ENCODE measurements around the gene ITGA11.

ITGA11 gene

DNA sequence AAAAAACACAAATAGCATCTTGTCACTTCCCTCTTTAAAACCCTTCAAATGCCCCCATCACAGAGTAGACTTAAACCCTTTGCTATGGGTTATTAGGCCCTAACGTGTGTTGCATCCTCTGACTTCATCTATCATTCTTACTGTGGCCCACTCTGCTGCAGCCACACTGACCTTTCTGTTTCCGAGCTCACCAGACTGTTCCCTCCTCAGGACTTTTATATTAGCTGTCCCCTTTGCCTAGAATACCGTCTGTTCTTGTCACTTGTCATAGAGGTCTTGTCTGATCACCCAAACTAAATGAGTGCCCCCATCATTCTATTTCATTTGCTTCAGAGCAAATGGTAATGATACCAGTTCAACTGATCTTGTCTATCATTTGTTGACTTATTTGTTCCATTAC is 155.3 kb downstream of the ITGA11 start:
- FAIRE-seq (no peak), DNase-seq (ENCODE audit: low spot score) (no peak)

DNA sequence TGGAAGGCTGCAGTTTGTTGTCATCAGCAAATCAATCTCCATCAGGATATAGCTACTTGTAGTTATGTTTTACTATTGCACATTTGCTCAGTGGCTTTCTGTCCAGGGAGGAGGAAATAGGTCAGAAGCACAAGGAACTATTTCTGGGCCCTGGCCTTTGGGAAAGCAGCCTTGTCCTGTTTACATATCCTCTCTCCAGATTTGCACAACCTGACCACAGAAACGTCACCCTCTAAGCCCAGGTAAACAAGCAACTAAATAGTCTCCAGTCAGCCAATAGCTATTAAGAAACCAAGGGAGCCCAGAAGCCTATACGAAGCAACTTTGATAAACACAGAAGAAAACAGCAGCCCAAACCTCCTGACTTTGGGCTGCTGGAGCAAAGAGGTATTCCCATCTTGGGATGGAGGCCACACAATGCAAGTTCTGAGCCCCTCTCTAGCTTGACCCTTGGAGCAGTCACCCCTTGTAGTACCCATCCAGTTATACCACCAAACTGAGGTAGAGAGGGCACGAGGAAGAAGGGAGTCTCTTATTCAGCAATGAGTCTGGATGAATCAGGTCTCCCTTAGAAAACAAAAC is 156.7 kb downstream of the ITGA11 start:
- FAIRE-seq, result no peak

DNA sequence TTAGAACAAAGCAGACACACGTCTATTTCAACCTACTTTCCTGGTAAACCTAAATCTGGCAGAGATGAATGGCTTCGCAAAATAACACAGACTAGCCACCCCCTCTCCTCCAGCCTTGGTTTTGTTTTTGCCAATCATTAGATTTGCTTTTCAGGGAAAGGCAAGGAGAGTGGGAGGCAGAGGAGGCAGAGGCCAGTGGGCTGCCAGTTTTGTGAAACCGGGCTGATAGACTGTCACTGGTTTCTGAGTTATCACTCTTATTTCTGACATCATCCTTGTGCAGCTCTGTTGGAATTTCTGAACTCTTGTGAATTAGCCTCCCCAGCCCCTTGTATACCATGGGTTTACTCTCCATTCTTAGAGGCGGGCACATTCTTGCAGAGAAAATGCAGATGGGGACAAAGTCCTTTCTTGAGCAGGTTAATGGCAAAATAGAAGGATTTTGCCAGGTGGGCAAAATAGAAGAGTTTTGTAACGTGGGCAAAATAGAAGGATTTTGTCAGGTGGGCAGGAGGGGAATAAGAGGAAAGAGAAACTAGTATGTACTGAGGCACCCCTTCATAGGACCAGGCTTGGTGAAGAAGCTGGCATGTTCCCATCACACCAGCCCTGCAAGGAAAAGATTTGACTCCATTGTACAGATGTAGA is 157.6 kb downstream of the ITGA11 start:
- DNase-seq (ENCODE audit: low spot score), result no peak
- FAIRE-seq, result no peak

More for the DNA sequence above, 156.7 kb downstream of the ITGA11 start:
- DNase-seq (ENCODE audit: low spot score), result no peak

DNA sequence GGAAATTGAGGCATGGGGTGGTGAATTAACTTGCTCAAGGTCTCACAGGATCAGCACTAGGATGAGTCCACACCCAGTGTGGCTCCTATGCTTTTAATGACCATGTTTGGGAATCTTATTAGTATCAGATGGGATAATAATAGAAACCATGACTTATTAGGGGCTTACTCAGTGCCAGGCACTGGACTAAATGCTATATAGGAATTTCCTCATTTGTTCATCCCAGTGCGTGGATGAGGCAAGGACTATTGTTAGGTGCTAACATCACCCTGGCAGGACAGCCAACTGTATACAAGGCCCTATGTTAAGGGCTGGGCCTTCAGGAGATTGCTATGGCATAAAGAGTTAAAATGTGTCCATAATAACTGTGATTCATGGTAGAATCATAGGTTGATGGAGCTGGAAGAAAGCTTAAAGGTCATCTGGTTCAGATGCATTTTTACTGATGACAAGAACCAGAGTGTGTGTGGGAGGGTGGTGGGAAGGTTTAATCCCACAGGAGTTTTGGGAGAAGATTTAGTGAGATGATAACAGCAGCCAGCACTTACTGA is 159.2 kb downstream of the ITGA11 start:
- DNase-seq (ENCODE audit: low spot score) (no peak), FAIRE-seq (no peak)

DNA sequence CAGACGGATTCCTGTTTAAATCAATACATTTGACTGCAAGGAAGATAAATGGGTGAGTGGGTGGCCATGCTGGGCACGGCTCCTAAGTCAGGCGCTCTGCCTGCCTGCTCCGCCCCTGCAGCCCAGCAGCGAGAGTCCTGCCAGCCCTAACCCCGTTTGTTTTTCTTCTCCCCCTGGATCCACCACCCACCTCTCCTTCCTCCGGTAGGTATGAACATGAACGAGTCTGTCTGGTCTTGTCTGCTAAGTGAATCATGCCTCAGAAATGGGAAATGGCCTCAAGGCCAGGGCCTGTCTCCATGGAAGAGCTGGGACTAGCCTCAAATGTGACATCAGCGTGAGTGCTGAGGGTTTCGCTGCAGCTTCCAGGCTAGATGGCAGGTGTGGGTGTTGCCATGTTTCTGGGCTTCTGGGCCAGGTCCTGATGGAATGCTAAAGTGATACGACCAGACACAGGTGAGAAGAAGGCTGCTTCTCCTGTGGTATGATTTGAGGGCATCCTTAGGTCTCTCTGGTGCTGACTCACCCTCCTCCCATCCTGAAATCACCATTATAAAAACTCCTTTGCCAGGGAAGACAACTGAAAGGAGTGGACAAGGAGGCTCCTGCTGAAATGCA is 160.0 kb downstream of the ITGA11 start:
- FAIRE-seq (peak; percentile 92), DNase-seq (ENCODE audit: low spot score) (peak; percentile 81)

DNA sequence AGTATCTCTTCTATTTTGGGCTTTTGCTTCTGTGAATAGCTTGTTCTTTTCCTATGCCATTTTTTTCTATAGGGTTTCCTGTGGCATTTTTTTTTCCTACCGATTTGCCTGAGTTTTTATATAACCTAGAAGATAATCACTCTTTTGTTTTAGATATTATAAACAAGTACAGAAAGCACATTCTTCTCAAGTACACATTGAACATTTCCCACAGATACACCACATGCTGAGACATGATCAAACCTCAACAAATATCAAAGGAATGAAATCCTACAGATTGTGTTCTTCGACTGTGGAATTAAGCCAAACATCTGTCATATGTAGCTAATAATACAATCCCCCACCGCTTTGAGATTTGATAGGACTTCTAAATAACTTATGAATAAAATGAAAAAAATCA is 163.6 kb downstream of the ITGA11 start:
- no peak for FAIRE-seq
- DNase-seq (ENCODE audit: low spot score), result no peak

DNA sequence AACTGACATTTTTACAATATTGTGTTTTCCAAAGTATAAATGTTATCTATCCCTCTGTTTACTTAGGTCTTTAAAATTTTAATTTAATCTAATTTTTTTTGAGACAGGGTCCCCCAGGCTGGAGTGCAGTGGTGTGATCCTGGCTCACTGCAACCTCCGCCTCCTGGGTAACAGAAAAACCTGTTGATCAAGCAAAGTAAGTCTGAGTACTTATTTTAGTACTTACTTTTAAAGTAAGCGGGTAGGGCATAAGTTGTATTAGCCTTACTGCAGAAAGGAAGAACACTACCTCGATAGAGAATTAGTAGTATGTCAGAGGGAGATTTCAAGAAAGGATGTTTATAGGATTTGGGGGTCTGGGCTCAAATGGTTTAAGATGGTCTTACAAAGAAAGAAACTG is 166.3 kb downstream of the ITGA11 start:
- FAIRE-seq (no peak), DNase-seq (ENCODE audit: low spot score) (no peak)

DNA sequence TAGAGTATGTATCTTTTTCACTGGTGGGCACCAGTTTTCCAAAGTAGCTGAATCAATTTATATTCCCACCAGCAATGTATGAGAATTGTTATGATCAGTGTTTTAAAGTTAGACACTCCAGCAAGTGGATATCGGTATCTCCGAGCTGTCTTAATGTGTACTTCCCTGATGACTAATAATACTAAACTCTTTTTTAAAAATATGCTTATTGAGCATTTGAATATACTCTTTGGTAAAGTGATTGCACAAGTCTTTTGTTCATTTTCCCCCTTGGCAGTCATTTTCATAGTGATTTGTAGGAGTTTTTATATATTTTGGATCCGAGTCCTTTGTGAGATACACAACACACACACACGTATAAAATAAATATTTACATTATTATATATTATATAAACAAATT is 166.9 kb downstream of the ITGA11 start:
- DNase-seq (ENCODE audit: low spot score) (no peak), FAIRE-seq (no peak)

DNA sequence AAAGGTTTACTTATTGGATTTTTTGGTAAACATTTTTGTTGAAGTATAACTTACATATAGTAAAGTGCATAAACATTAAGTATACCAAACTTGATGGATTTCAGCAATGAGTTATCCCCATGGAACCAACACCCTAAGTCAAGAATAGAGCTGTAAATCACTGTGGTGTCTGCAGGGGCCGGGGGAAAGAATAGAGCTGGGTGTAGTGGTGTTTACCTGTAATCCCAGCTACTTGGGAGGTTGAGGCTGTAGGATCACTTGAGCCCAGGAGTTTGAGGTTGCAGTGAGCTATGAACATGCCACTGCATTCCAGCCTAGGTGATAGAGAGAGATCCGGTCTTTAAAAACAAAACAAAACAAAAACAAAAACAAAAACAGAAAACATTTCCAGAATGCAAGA is 167.7 kb downstream of the ITGA11 start:
- DNase-seq (ENCODE audit: low spot score), result no peak
- no peak for FAIRE-seq

DNA sequence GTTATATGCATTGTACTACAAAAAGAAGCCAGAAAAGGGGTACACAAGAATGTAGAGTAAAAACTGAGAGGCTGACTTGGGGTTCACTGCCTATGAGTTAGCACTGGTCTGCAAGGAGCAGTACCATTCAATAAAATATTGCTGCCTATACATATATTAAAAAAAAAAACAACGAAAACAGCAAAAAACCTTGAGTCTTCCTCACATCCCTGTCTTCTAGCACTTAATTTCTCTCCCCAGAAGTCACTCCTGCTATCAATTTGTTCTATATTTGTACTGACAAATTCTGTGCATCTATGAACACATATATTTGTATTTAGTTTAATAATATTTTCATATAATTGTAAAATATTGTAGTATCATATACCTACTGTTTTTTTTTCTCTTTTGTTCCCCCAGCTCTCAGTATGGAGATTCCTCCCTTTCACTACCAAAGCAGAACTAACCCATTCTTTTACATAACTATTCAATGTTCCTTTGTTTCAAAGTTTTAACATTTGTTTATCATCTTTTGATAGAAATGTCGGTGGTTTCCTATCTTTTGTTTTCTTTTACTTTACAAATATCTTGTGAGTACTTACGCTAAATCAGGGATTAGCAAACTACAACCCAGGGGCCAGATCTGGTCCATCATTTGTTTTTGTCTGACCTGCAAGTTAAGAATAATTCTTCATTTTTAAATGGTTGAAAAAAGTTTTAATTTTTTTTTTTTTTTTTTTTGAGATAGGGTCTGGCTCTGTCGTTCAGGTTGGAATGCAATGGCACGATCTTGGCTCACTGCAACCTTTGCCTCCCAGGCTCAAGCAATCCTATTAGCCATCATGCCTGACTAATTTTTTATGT is 169.2 kb downstream of the ITGA11 start:
- DNase-seq (ENCODE audit: low spot score) (no peak), FAIRE-seq (no peak)

DNA sequence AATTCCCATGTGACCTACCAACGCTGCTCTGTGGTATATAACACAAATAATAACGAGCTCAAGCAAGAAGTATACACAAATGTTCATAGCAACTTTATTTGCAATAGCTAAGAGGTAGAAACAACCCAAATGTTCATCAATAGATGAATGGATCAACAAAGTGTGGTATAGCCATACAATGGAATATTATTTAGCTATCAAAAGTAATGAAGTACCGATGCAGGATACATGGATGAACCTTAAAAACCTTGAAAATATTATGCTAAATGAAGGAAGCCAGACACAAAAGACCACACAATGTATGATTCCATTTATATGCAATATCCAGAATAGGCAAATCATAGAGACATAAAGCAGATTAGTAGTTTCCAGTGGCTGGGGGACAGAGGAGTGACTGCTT is 170.0 kb downstream of the ITGA11 start:
- peak; percentile 82 for FAIRE-seq
- DNase-seq (ENCODE audit: low spot score), result no peak

DNA sequence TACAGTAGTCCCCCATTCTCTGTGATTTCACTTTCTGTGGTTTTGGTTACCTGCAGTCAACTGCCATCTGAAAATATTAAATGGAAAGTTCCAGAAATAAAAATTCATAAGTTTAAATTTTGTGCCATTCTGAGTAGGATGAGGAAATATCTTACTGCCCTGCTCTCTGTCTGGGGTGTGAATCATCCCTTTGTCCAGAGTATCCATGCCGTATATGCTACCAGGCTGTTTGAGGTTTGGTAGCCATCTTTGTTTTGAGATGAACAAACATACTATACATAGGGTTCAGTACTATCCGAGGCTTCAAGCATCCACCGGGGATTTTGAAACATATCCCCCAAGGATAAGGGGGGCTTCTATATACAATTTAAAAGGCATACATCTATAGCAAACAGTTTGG is 170.7 kb downstream of the ITGA11 start:
- no peak for DNase-seq (ENCODE audit: low spot score)
- FAIRE-seq, result no peak

DNA sequence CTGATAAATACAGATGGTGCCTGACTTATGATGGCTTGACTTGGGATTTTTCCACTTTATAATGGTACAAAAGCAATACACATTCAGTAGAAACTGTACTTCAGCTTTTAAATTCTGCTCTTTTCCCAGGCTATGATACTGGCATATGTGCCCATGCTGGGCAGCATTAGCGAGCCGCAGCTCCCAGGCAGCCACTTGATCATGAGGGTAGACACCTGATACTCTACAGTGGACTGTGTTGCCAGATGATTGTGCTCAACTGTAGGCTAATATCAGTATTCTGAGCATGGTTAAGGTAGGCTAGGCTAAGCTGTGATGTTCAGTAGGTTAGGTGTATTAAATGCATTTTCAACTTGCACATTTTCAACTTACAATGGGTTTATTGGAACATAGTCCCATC is 172.1 kb downstream of the ITGA11 start:
- DNase-seq (ENCODE audit: low spot score), result no peak
- FAIRE-seq, result peak; percentile 92

DNA sequence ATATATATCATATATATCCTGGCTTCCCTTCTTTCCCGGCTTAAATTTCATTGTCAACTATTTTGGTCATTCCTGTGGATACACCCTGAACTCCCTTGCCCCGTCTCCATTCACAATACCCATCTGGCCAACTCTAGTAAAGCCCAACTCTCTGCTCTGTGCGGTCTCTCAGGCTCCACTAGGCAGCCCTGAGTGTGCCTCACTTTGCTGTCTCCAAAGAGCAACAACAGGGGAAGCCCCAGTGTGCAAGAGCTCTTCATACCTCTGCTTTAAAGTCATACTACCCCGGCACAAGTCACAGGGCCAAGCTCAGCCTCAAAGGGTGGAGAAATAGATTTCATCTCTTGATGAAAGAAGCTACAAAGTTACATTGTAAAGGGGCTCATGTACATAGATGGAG is 173.3 kb downstream of the ITGA11 start:
- DNase-seq (ENCODE audit: low spot score) (no peak), FAIRE-seq (no peak)

DNA sequence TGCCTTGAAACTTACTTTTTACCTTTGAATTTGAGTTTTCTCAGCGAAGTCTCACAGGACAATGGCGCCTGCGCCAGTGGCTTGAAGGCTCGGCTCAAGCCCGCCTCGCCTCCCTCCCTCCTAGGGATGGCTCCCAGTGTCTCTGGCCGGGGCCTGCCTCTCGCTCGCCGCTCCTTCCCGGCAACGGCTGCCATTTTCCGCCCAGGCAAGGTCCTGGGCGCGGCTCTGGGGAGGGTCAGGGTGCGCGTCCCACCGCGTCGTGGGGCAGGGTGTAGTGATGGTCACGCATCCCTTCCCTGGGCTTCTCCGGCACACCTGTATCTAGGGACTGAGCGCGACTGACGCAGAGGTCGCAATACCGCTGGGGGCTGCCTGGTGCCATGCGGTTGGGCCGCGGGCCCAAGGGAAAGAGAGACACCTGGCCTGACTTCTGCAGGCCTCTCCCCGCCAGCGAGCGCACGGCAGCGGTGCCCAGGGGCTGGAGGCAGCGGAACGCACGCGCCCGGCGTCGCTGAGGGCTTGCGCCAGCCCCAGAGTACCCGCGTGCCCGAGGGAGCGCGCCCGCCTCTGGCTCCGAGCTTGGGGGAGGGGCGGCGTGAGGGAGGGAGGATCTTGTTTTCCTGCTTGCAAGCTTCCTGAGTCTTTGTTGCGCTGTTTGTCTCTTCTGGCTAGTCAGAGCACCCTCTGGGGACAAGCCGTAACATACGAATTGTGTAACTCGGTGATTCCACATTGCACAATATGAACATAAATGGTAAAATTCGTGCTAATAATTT is 175.1 kb downstream of the ITGA11 start:
- DNase-seq (ENCODE audit: low spot score) (no peak), FAIRE-seq (no peak)

DNA sequence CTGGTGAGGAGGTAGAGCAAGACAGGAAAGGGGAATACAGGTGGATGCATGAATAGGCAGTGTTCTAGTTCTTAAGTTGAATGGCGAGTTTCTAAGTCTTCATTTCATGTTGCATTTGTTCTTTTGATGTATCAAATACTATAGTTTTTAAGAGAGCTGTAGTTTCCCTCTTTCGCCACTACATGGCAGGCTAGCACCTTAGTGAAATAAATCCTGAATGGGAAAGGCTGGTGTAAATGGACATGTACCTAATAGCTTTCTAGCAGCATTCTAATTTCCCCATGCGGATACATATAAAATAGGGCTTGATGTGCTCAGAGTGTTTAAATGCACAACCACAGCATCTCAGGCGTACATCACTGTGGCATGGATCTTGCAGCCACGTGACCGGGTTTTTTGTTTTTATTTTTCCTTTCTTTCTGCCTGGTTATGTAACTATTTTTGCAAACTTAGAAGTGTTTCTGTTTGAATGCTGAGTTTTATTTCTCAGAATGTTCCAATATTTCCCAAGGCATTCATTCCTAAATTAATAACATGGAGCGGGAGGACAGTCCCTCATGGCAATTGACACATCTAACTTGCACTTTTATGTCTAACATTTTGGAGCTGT is 178.9 kb downstream of the ITGA11 start:
- FAIRE-seq (peak; percentile 23), DNase-seq (ENCODE audit: low spot score) (peak; percentile 71)

DNA sequence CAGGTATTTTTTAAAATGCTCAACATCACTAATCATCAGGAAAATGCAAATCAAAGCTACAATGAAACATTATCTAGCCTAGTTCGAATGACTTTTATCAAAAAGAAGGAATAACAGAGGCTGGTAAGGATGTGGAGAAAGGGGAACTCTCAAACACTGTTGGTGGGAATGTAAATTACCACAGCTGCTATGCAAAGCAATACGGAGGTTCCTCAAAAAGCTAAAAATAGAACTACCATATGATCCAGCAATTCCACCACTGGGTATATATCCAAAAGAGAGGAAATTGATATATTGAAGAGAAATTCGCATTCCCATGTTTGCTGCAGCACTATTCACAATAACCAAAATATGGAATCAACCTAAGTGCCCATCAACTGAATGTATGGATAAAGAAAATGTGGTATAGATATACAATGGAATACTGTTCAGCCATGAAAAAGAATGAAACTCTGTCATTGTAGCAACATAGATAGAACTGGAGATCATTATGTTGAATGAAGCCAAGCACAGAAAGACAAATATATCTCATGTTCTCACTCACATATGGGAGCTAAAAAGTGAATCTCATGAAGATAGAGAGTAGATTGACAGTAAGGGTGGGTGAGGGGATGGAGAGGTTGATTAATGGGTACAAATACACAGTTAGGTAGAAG is 182.8 kb downstream of the ITGA11 start:
- DNase-seq (ENCODE audit: low spot score), result no peak
- FAIRE-seq, result no peak
